HG03064 (cell line): ENCODE measurements around the gene SLC24A3.

Experiments
- ATAC-seq: cut with Tn5 transposase; IDR thresholded peaks from one replicate; pipeline ENCODE4 v1.9.1; 2021; ENCODE audit warnings: low read depth; ENCODE audit not compliant: unreplicated experiment

The SLC24A3 gene

GRCh38 chr20:19492116-19492515 lies 279.7 kb downstream of the SLC24A3 start:
- no peak for ATAC-seq

- no peak for ATAC-seq
These were observed 280.4 kb downstream of the SLC24A3 start for GRCh38 chr20:19492687-19493336.

GRCh38 chr20:19493794-19494495 lies 281.5 kb downstream of the SLC24A3 start:
- ATAC-seq: no peak

GRCh38 chr20:19495905-19496703 lies 283.7 kb downstream of the SLC24A3 start:
- ATAC-seq: no peak

- no peak for ATAC-seq
These were observed 284.6 kb downstream of the SLC24A3 start for GRCh38 chr20:19497064-19497463.

GRCh38 chr20:19498756-19499155 lies 286.3 kb downstream of the SLC24A3 start:
- no peak for ATAC-seq

- no peak for ATAC-seq
These were observed 289.2 kb downstream of the SLC24A3 start for GRCh38 chr20:19501476-19502115.

- ATAC-seq: no peak
These were observed 289.7 kb downstream of the SLC24A3 start for GRCh38 chr20:19502169-19502568.

GRCh38 chr20:19504251-19504650 lies 291.8 kb downstream of the SLC24A3 start:
- ATAC-seq: no peak

- no peak for ATAC-seq
These were observed 293.6 kb downstream of the SLC24A3 start for GRCh38 chr20:19506021-19506420.

- ATAC-seq: no peak
These were observed 296.0 kb downstream of the SLC24A3 start for GRCh38 chr20:19508449-19508848.

- ATAC-seq: no peak
These were observed 298.2 kb downstream of the SLC24A3 start for GRCh38 chr20:19510611-19511010.

- no peak for ATAC-seq
These were observed 299.5 kb downstream of the SLC24A3 start for GRCh38 chr20:19511931-19512330.

GRCh38 chr20:19512886-19513677 lies 300.6 kb downstream of the SLC24A3 start:
- ATAC-seq: no peak

- ATAC-seq: no peak
These were observed 302.6 kb downstream of the SLC24A3 start for GRCh38 chr20:19515074-19515473.

GRCh38 chr20:19519466-19519865 lies 307.0 kb downstream of the SLC24A3 start:
- no peak for ATAC-seq

GRCh38 chr20:19520261-19520660 lies 307.8 kb downstream of the SLC24A3 start:
- ATAC-seq: no peak

- no peak for ATAC-seq
These were observed 309.8 kb downstream of the SLC24A3 start for GRCh38 chr20:19522071-19522801.

GRCh38 chr20:19522836-19523590 lies 310.6 kb downstream of the SLC24A3 start:
- ATAC-seq: no peak
